Neural cell (in vitro differentiated cells): ENCODE results near the gene DYNLT4. TPM values are rescaled to one million over a fixed set of nuclear protein-coding genes. Genes with fewer than 3 reads are reported as not detected.
A peak's percentile ranks its signal among the peaks of the same experiment; 100 is the strongest.
"Not testable (repeated sequence)": the region's sequence is repeated elsewhere in the genome, so short reads cannot be mapped to it uniquely, and the experiment has no call there.

Experiments
- H2AFZ ChIP-seq: fragments of 200-600, 300-800 bp; sonication (generic), shearing (Covaris generic); 2 replicates; pipeline ENCODE4 v1.6.0; 2014; ENCODE audit warnings: low read depth, mild to moderate bottlenecking, antibody characterized with exemption, low read length, moderate library complexity
- H3F3A ChIP-seq: fragments of 200-600 bp; shearing (Covaris generic); 2 replicates; pipeline ENCODE4 v1.6.1; 2016; ENCODE audit warnings: mild to moderate bottlenecking, moderate library complexity, mixed read lengths, antibody characterized with exemption, low read length; ENCODE audit not compliant: insufficient read depth, poor library complexity, severe bottlenecking
- H3K27ac ChIP-seq: fragments of 200-600, 300-800 bp; sonication (generic), shearing (Covaris generic); 2 replicates; pipeline ENCODE4 v1.5.1; 2014; ENCODE audit warnings: mild to moderate bottlenecking, low read length, moderate library complexity
- H3K27me3 ChIP-seq: fragments of 300-800, 200-600 bp; sonication (generic), shearing (Covaris generic); 2 replicates; pipeline ENCODE4 v1.6.0; 2014; ENCODE audit warnings: mild to moderate bottlenecking, low read depth, low read length, moderate library complexity; ENCODE audit not compliant: insufficient read depth
- H3K36me3 ChIP-seq: fragments of 300-800, 200-600 bp; sonication (generic), shearing (Covaris generic); 2 replicates; pipeline ENCODE4 v1.5.1; 2014; ENCODE audit warnings: mild to moderate bottlenecking, antibody characterized with exemption, low read length, moderate library complexity; ENCODE audit not compliant: insufficient read depth
- H3K4me2 ChIP-seq: fragments of 300-800, 200-600 bp; sonication (generic), shearing (Covaris generic); 2 replicates; pipeline ENCODE4 v1.6.0; 2014; ENCODE audit warnings: mild to moderate bottlenecking, low read length
- H3K4me3 ChIP-seq: fragments of 300-800, 200-600 bp; sonication (generic), shearing (Covaris generic); 2 replicates; pipeline ENCODE4 v1.5.1; 2014; ENCODE audit warnings: mild to moderate bottlenecking, low read length, moderate library complexity
- H3K79me2 ChIP-seq: fragments of 200-600 bp; shearing (Covaris generic); replicated peaks from 2 replicates; pipeline ENCODE4 v1.6.0; 2014; ENCODE audit warnings: mild to moderate bottlenecking, low read length, moderate library complexity; ENCODE audit not compliant: insufficient read depth
- H3K9ac ChIP-seq: fragments of 300-800, 200-600 bp; sonication (generic), shearing (Covaris generic); 2 replicates; pipeline ENCODE4 v1.6.1; 2016; ENCODE audit warnings: mild to moderate bottlenecking, low read length, mixed read lengths
- H3K9me2 ChIP-seq: fragments of 200-600 bp; shearing (Covaris generic); 2 replicates; pipeline ENCODE4 v1.6.1; 2016; ENCODE audit warnings: mild to moderate bottlenecking, low read length, mixed read lengths; ENCODE audit not compliant: insufficient read depth
- H3K9me3 ChIP-seq: fragments of 200-600, 300-800 bp; sonication (generic), shearing (Covaris generic); 2 replicates; pipeline ENCODE4 v1.6.1; 2016; ENCODE audit warnings: mild to moderate bottlenecking, mixed run types, low read length, moderate library complexity, mixed read lengths
- H4K20me1 ChIP-seq: fragments of 200-600 bp; shearing (Covaris generic); 2 replicates; pipeline ENCODE4 v1.6.1; 2016; ENCODE audit warnings: mild to moderate bottlenecking, mixed run types; ENCODE audit not compliant: insufficient read depth
- CTCF ChIP-seq: fragments of 450-650 bp; IDR thresholded peaks from 2 replicates; pipeline ENCODE4 v1.5.1; 2014; ENCODE audit warnings: antibody characterized with exemption, mild to moderate bottlenecking, moderate library complexity; ENCODE audit not compliant: poor library complexity, severe bottlenecking
- EP300 ChIP-seq: fragments of 450-650 bp; conservative IDR thresholded peaks from 2 replicates; pipeline ENCODE4 v1.6.1; 2014; ENCODE audit warnings: antibody characterized with exemption, mild to moderate bottlenecking, moderate library complexity; ENCODE audit not compliant: poor library complexity, severe bottlenecking
- EZH2 ChIP-seq: fragments of 200-600, 300-800 bp; shearing (Covaris generic), sonication (generic); IDR thresholded peaks from 2 replicates; pipeline ENCODE4 v1.6.1; 2014; ENCODE audit warnings: antibody characterized with exemption, low read length, borderline replicate concordance, mild to moderate bottlenecking; ENCODE audit not compliant: insufficient read depth, poor library complexity, severe bottlenecking
- MXI1 ChIP-seq: fragments of 450-650 bp; conservative IDR thresholded peaks from 2 replicates; pipeline ENCODE4 v1.6.1; 2014; ENCODE audit warnings: antibody characterized with exemption, mild to moderate bottlenecking; ENCODE audit not compliant: poor library complexity, severe bottlenecking
- POLR2AphosphoS5 ChIP-seq: IDR thresholded peaks from 2 replicates; pipeline ENCODE4 v1.6.1; 2012
- RAD21 ChIP-seq: fragments of 450-650 bp; conservative IDR thresholded peaks from 2 replicates; pipeline ENCODE4 v1.6.1; 2014; ENCODE audit warnings: antibody characterized with exemption, mild to moderate bottlenecking, moderate library complexity
- SMC3 ChIP-seq: fragments of 450-650 bp; conservative IDR thresholded peaks from 2 replicates; pipeline ENCODE4 v1.6.1; 2014; ENCODE audit warnings: antibody characterized with exemption, mild to moderate bottlenecking, moderate library complexity; ENCODE audit not compliant: poor library complexity
- TAF1 ChIP-seq: IDR thresholded peaks from 2 replicates; pipeline ENCODE4 v1.6.1; 2012; ENCODE audit warnings: low read depth
- polyA plus RNA-seq: library from polyadenylated mRNA; depleted of rRNA; stranded (reverse); fragments of >200 nt; gene quantifications from 2 replicates; pipeline ENCODE4 v1.2.3, GENCODE V29; 2014
- TF ChIP-seq, protein P1 (sequence below): IDR thresholded peaks from 2 replicates; pipeline ENCODE4 v1.6.1; 2012; ENCODE audit warnings: borderline replicate concordance

DYNLT4 gene
- polyA plus RNA-seq, 1 donor from 2014 or later, result not detected

GRCh38 chr1:44775930-44776729 is 31.0 kb downstream of the DYNLT4 start (continued):
- no peak for TF ChIP-seq EP300
- TF ChIP-seq POLR2AphosphoS5, result no peak
- no peak for TF ChIP-seq MXI1
- no peak for TF ChIP-seq RAD21
- TF ChIP-seq SMC3, result no peak

- Histone ChIP-seq H3K4me3 (peak within 1 kb of the TSS; percentile 81), H3K9me3 (no peaks in the 10 kb centered on the region)
- peak; percentile 95 for TF ChIP-seq TAF1
- TF ChIP-seq, protein P1, sequence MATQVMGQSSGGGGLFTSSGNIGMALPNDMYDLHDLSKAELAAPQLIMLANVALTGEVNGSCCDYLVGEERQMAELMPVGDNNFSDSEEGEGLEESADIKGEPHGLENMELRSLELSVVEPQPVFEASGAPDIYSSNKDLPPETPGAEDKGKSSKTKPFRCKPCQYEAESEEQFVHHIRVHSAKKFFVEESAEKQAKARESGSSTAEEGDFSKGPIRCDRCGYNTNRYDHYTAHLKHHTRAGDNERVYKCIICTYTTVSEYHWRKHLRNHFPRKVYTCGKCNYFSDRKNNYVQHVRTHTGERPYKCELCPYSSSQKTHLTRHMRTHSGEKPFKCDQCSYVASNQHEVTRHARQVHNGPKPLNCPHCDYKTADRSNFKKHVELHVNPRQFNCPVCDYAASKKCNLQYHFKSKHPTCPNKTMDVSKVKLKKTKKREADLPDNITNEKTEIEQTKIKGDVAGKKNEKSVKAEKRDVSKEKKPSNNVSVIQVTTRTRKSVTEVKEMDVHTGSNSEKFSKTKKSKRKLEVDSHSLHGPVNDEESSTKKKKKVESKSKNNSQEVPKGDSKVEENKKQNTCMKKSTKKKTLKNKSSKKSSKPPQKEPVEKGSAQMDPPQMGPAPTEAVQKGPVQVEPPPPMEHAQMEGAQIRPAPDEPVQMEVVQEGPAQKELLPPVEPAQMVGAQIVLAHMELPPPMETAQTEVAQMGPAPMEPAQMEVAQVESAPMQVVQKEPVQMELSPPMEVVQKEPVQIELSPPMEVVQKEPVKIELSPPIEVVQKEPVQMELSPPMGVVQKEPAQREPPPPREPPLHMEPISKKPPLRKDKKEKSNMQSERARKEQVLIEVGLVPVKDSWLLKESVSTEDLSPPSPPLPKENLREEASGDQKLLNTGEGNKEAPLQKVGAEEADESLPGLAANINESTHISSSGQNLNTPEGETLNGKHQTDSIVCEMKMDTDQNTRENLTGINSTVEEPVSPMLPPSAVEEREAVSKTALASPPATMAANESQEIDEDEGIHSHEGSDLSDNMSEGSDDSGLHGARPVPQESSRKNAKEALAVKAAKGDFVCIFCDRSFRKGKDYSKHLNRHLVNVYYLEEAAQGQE, result peak; percentile 95
- no peak for TF ChIP-seq SMC3
- no peak for TF ChIP-seq EZH2
- peak; percentile 98 for TF ChIP-seq POLR2AphosphoS5
- peak; percentile 13 for TF ChIP-seq RAD21
- TF ChIP-seq MXI1, result peak; percentile 97
- peak; percentile 80 for TF ChIP-seq EP300
- peak; percentile 19 for TF ChIP-seq CTCF
Observed at GRCh38 chr1:44775078-44775929, 31.8 kb downstream of the DYNLT4 start, which contains the start of gene RPS8. RPS8 (plus strand) TSS chr1:44775540; CDS start chr1:44775597, 57 bp downstream.

DNA sequence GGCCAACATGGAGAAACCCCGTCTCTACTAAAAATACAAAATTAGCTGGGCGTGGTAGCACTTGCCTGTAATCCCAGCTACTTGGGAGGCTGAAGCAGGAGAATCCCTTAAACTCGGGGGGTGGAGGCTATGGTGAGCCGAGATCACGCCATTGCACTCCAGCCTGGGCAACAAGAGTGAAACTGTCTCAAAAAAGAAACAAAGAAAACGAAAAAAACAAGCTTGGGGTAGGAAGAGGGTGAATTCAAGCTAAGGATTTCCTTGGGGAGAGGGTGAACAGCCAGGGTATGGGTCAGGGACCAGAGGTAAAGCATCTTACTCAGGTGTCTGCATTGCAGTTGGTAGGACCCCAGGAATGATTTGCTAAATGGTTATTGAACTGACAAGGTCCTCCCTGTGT is 40.7 kb downstream of the DYNLT4 start:
- not testable (repeated sequence) for H3K4me3 ChIP-seq, H3K27ac ChIP-seq, H4K20me1 ChIP-seq, H3K36me3 ChIP-seq, H3K9me2 ChIP-seq, H3K27me3 ChIP-seq, H3K79me2 ChIP-seq, H3K4me2 ChIP-seq, H2AFZ ChIP-seq, H3K9me3 ChIP-seq, H3K9ac ChIP-seq, H3F3A ChIP-seq

More at GRCh38 chr1:44775078-44775929, 31.8 kb downstream of the DYNLT4 start, which contains the start of gene RPS8:
- peak within 1 kb of the TSS; percentile 99 for H2AFZ ChIP-seq
- H3K36me3 ChIP-seq, result no peaks in the 10 kb centered on the region
- H3K27ac ChIP-seq, result peak within 1 kb of the TSS; percentile 96
- H3K79me2 ChIP-seq, result peaks cover 10% of the 10 kb centered on the region
- H4K20me1 ChIP-seq, result peaks cover 2% of the 10 kb centered on the region
- no peaks in the 10 kb centered on the region for H3K9me2 ChIP-seq
- H3F3A ChIP-seq, result no peaks in the 10 kb centered on the region
- no peaks in the 10 kb centered on the region for H3K27me3 ChIP-seq
- H3K9ac ChIP-seq, result peak within 1 kb of the TSS; percentile 95
- H3K4me2 ChIP-seq, result peak within 1 kb of the TSS; percentile 75
